ENCODE measurements around the gene RPL6.
"Not testable (repeated sequence)": the region's sequence is repeated elsewhere in the genome, so short reads cannot be mapped to it uniquely, and the experiment has no call there.

RPL6 gene

DNA sequence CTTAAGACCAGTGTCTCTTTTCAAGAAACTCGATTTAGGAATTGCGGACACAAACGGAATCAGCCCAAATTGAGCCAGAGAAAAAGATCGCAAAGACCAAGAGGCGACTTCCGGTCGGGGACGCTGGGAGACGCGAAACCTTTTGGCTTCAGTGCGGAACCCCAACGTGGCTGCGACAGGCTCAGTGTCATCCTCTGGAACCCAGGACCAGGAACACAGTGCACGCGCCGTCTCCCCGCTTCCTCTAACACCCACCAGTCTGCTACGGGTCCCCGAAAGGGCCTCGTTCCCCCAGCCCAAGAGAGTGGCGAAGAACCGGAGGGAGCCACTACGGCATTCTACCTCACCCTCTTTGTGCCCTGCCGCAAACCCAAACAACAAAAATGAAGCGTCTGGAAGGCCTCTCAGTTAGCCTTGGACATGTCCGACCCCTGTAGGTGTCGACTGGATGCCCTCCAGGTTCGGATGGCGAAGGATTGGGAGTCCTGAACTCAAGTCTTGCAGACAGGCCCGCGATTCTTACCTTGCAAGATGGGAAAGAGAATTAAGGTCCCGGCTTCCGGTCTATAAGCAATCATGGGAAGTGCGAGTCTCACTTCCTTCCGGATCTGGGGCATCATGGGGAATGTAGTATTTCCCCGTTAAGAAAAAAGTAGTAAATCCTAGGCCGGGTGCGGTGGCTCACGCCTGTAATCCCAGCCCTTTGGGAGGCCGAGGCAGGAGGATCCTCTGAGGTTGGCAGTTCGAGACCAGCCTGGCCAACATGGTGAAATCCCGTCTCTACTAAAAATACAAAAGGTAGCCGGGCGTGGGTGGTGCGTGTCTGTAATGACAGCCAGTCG lies at the start of gene RPL6:
RPL6 (minus strand) TSS at position 542 of the 842 bp plus-strand sequence. CDS start 949 bp downstream, outside the sequence.
- DNase-seq: peak; percentile 89

DNA sequence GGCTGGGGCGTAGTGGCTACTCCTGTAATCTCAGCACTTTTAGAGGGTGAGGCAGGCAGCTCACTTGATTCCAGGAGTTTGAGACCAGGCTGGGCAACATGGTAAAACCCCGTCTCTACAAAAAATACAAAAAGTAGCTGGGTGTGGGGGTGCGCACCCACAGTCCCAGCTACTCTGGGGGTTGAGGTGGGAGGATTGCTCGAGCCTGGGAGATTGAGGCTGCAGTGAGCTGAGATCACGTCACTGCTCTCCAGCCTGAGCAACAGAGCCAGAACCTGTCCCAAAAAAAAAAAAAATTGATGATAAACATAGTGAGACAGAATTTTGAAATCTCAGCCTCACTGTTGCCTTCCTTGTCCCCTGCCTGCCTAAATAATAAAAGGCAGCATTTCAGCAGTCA lies 49.3 kb upstream of the RPL6 start:
- DNase-seq: no peak

DNA sequence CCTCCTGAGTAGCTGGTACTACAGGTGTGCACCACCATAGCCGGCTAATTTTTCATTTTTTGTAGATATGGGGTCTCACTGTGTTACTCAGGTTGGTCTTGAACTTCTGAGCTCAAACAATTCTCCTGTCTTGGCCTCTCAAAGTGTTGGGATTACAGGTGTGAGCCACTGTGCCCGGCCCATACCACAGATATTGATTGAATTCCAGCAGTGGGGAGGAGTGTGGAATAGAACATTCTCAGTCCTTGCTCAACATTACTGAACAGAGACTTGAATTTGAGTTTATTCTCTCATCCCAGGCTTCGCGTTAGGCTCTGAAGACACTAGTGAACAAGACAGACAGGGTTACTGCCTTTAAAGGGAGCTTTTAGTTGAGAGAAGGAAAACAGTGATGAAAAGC lies 48.9 kb upstream of the RPL6 start:
- no peak for DNase-seq

DNA sequence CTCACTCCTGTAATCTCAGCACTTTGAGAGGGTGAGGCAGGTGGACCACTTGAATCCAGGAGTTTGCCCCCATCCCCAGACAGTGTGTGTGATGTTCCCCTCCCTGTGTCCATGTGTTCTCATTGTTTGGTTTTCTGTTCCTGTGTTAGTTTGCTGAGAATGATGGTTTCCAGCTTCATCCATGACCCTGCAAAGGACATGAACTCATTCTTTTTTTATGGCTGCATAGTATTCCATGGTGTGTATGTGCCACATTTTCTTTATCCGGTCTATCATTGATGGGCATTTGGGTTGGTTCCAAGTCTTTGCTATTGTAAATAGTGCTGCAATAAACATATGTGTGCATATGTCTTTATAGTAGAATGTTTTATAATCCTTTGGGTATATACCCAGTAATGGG lies 47.7 kb upstream of the RPL6 start:
- DNase-seq: not testable (repeated sequence)

DNA sequence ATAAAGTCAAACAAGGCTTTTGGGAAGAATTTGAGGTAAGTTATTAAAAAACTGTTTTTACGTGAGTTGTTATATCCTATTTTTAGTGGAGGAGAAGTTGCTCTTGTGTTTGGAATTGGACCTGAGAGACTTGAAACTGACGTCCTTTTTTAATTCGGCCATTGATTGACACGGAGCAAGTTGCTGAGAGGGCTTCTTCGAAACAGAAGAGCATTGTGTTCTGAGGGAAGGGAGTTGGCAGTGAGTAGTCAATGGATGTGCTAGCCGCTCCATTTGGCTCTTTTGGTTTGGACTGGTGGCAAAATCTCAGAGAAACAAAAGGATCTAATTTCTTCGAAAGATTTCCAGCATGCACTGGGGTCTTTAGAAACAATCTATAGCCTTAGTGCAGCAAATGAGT lies 46.6 kb upstream of the RPL6 start:
- no peak for DNase-seq

DNA sequence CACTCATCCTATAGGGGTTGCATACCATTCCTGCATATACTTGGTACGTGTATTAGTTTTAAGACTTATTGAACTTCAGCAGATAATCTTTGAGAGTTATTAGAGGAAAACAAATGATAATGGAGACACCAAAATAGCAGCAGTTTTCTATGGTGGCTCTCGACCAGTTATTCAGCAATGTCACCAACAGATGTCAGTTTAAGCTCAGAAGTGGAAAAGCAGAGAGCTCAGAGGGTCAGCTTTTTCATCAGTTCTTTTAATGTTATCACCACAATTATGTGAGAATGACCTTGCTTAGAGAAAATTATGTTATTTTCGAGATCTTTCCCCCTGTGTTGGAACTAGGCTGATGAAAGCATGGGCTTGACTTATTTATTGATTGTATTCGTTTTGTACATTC lies 41.3 kb upstream of the RPL6 start:
- no peak for DNase-seq

DNA sequence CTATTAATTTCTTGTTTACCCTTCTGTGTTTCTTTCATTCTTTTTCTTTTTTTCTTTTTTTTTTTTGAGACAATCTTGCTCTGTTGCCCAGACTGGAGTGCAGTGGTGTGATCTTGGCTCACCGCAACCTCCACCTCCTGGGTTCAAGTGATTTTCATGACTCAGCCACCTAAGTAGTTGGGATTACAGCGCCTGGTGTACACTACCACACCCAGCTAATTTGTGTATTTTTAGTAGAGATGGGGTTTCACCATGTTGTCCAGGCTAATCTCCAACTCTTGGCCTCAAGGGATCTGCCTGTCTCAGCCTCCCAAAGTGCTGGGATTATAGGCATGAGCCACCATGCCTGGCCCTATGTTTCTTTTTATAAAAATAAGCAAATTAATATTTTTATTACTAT lies 38.8 kb upstream of the RPL6 start:
- DNase-seq: not testable (repeated sequence)

DNA sequence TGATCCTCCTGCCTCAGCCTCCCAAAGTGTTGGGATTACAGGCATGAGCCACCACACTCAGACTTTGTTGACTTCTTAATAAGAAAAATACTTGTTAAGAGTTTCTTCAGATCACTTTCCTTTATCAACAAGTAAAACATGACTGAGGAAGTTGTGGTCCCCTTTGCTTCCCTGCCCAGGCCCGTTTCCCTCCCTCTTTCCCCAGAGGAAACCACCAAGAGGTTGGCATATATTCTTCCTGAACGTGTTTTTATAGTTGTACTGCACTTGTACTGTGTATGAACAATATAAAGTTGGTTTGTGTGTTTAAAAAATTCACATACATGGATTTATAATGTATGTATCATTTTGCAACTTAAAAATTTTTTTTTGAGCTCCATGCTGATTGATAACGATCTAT lies 37.7 kb upstream of the RPL6 start:
- no peak for DNase-seq

DNA sequence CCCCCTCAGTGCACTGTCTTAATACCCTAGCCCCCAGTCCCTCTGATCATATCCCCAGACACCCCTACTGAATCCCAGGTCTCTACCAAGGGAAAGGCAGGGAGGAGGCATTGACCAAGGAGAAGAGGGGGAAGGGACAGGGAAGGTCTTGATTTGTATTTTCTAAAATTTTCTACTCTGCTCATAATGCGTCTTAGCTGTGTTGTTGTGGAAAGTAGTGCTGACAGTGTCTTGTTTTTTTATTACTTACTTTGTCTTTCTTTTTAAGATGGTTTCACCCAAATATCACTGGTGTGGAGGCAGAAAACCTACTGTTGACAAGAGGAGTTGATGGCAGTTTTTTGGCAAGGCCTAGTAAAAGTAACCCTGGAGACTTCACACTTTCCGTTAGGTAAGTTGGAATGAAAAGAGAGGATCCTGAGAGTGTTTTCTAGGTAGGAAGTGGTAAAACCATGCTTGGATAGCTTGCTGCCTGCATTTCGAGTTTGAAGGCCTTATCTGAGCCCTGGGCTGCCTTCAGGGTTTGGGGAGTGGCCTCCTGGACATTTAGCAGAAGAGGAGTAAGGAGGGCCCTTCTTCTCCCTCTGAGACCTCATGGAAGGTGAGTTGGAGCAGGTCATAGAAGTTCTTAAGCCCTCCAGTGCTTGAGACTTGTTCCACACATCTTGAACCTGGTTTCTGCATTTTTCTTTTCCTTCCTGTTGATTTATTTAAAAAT lies 36.8 kb upstream of the RPL6 start:
- no peak for DNase-seq

DNA sequence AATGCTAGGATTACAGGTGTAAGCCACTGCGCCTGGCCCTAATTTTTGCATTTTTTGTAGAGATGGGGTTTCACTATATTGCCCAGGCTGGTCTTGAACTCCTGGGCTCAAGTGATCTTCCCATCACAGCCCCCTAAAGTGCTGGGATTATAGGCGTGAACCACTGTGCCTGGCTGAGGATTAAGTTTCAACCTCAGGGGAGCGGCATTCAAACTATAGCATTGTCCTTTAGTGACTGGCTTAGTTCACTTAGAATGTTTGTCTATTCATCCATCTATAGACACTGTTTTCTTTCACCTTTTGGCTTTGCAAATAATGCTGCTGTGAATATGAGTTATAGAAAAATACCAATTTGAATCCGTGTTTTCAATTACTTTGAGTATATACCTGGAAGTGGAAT lies 34.5 kb upstream of the RPL6 start:
- DNase-seq: no peak

DNA sequence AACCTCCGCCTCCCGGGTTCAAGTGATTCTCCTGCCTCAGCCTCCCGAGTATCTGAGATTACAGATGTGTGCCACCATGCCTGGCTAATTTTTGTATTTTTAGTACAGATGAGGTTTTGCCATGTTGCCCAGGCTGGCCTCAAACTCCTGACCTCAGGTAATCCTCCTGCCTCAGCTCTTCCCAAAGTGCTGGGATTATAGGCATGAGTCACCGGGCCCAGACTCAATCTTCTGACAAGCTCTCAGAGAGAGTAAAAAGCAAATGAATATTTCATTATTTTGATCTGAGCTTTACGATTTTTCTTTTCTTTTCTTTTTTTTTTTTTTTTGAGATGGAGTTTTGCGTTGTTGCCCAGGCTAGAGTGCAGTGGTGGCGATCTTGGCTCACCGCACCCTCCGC lies 31.2 kb upstream of the RPL6 start:
- DNase-seq: not testable (repeated sequence)

DNA sequence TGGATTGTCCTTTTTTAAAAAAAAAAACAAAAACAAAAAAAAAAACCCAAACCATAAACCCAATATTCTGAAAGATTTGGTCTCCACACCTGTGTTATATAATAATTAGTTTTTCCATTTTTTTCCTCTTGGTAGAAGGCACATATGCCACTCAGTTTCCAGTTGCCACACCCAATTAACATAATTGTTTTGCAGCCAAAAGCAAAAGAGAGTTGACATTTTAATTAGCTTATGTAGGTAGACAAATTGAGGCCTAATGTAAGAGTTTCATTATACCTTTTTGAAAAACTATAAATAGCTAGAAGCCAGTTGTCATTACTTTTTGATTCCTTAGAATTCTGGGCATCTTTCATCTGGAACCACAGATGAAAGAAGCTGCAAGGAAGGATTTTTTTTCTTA lies 30.4 kb upstream of the RPL6 start:
- DNase-seq: no peak

DNA sequence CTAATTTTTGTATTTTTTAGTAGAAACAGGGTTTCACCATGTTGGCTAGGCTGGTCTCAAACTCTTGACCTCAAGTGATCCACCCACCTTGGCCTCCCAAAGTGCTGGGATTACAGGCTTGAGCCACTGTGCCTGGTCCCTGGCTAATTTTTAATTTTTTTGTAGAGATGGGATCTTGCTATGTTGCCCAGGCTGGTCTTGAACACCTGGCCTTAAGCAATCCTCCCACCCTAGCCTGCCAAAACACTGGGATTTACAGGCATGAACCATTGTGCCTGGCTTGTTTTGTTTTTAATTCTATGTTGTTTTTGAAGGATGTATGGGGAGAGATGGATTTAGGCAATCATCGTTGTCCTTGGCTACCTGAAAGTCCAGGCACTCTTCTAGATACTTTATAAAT lies 29.2 kb upstream of the RPL6 start:
- not testable (repeated sequence) for DNase-seq

DNA sequence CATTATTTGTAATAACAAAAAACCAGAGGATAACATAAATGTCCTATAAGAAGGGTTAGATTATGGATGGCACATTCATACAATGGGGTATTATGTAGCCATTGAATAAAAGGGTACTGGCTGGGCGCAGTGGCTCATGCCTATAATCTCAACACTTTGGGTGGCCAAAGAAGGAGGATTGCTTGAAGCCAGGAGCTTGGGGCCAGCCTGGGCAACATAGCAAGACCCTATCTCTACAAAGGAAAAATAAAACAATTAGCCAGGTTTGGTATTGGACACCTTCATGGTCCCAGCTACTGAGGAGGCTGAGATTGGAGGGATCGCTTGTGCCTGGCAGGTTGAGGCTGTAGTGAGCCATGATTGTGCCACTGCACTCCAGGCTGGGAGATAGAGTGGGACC lies 24.1 kb upstream of the RPL6 start:
- no peak for DNase-seq

DNA sequence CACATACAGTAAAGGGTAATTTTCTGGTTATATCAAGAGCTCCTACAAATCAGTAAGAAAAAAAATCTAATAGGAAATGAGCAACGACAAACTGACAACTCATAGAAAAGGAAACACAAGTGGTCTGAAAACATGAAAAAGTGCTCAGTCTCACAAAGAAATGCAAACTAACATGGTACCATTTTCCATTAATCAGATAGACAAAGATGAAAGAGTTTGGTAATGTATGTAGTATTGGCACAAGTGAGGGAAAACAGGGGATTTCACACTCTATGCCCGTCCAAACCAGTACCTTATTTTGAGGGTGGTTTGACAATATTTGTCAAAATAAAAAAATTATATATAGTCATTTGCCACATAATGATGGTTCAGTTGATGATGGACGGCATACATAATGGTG lies 22.6 kb upstream of the RPL6 start:
- DNase-seq: no peak

DNA sequence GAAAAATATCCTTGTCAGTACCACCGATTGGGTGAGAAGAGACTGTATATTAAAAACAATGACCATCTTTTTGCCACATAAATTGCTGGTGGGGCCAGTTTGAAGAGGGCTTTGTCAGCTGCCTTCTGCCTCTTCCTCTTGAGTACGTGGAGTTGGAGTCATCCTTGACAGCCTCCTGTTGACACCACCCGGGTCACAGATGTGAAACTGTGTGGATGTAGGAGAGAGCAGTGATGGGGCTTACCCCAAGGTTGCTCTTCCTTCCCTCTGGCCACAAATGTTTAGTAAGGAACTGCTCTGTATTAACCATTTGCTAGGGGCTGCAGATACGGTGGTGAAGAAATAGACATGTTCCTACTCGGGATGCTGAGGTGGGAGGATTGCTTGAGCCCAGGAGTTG lies 21.5 kb upstream of the RPL6 start:
- no peak for DNase-seq

DNA sequence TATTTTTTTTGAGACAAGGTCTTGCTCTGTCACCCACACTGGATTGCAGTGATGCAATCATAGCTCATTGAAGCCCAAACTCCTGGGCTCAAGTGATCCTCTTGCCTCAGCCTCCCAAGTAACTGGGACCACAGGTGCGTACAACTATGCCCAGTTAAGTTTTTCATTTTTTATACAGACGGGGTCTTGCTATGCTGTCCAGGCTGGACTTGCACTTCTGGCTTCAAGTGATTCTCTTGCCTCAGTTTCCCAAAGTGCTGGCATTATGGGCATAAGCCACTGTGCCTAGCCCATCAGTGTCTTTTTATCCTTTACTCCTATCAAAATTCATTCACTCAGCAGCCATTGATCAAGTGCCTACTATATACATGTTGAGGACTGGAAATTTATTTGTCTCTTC lies 18.4 kb upstream of the RPL6 start:
- DNase-seq: no peak

DNA sequence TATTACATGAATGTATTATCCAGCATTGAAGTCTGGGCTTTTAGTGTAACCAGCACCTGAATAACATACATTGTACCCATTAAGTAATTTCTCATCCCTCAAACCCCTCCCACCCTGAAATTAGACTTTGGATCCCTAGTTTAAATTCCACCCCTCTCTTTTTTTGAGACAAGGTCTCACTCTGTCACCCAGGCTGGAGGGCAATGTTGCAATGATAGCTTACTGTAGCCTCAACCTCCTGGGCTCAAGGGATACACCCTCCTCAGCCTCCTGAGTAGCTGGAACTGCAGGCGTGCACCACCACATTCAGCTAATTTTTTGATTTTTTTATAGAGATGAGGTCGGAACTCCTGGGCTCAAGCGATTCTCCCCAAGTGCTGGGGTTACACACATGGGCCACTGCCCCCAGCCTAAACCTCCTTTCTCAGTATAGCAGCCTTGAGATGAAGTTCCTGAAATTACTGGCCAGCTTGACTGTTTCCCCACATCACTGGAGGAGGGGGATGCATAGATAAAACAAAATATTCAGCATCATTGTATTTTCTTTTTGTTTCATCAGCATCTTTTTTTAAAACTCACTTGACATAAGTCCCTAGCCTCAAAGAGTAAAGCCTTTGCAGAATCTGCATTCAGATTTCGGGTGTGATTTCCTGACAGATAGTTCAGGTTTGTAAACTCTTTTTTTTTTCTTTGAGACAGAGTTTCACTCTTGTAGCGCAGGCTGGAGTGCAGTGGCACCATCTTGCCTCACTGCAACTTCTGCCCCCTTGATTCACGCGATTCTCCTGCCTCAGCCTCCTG lies 16.4 kb upstream of the RPL6 start:
- no peak for DNase-seq

DNA sequence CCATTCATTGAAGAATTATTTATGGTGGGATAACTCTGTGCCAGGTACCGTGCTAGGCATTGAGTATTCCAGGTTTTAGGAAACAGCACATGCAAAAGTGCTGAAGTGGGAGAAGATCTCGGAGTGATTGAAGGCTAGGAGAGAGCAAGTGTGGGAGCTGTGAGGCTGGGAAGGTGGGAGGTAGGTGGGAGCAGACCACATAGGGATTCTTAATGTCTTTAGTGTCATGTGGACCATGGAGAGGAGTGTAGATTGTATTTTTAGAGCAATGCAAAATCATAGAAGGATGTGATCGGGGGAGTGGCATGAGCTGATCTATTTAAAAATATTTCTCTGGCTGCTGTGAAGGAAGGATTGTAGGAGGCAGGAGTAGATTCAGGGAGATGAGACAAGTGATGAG lies 14.7 kb upstream of the RPL6 start:
- DNase-seq: no peak

DNA sequence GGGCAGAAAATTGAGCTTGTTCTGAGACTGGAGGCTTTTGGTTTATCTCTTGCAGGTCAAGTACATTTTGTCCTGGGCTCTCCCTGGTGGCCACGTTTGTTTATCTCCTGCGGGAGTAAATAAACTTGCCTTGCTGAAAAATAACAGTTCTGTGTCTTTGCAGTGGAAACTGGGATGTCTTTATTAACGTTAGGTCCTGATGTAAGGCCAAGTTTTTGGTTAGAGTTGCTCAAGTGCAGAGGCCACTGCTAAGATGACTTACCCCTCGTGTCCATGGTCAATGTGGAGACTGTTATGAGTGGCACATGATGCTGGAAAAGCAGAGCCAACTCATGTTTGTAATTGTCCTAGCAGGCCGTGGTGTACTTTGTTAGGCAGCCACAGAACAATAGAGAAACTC lies 13.1 kb upstream of the RPL6 start:
- DNase-seq: no peak

DNA sequence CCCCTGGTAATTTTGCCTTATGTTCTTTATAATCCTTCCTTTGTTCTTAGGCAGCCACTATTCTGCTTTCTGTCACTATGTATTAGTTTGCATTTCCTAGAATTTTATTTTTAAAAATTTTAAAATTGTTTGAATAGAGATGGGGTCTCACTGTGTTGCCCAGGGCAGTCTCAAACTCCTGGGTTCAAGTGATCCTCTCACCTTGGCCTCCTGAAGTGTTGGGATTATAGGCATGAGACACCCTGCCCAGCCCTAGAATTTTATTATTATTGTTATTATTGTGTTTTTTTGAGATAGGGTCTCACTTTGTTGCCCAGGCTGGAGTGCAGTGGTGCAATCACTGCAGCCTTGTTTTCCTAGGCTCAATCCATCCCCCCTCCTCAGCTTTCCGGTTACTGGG lies 12.0 kb upstream of the RPL6 start:
- DNase-seq: no peak

DNA sequence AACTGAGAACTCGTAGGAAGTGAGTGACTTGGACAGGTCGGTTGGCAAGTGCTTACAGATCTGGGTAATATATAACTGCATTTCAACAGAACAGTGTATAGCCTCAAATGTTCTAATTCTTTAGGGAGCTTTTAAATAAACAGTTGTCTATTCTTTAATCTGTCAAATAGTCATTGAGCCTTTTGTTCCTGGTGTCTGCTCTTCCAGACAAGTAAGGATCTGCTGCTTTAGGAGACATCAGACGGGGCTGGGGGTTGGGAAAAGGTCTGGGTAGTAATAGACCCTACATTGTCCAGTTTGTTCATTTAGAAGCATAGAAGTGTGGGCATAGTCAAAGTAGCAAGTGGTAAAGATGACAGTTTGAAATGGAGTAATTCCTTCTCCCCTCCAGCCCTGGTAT lies 11.3 kb upstream of the RPL6 start:
- DNase-seq: no peak

DNA sequence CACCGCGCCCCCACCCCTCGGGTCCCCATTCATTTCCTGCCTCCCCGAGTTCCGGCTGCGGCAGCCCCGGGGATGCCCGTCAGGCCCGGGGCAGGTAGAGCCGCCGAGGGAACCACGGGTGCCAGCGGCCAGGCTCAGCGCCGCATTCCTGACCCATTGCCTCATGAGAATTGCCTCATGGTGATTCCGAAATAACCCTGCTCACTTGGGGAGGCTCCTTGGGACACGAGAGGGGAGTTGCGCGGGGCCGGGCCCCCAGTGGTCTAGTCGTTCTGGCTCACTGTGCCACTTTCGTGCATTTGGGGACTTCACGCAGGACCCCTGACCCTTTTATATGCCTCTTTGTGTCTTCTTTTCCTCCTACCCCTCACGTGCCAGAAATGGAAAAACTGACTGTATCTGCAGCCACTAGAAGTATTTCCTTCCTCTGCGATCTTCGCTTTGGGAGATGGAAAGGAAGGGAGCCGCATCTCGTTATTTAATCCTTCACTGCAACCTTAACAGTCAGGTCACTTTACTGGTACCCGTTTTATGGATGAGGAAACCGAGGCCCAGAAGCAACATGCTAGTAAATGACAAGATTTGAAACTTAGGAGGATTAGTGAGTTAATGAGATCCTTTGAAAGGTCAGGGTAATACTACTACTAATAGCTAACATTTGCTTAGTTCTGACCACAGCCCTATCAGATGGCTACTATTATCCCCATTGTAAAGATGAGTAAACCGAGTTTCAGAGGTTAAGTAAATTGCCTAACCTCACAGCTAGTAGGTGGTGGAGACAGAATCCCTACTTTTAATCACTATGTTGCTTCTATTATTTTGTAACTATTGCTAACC lies 10.1 kb upstream of the RPL6 start:
- peak; percentile 86 for DNase-seq
